ENCODE measurements around the gene HRK. TPM values are rescaled to one million over a fixed set of nuclear protein-coding genes. Genes with fewer than 3 reads are reported as not detected.

HRK gene
- total and polyA plus RNA-seq, 2 of the 8 experiments (the other 6 are each of a cell fraction or from before 2014, with no cell fraction given): 1.6 to 2.7 TPM

DNA sequence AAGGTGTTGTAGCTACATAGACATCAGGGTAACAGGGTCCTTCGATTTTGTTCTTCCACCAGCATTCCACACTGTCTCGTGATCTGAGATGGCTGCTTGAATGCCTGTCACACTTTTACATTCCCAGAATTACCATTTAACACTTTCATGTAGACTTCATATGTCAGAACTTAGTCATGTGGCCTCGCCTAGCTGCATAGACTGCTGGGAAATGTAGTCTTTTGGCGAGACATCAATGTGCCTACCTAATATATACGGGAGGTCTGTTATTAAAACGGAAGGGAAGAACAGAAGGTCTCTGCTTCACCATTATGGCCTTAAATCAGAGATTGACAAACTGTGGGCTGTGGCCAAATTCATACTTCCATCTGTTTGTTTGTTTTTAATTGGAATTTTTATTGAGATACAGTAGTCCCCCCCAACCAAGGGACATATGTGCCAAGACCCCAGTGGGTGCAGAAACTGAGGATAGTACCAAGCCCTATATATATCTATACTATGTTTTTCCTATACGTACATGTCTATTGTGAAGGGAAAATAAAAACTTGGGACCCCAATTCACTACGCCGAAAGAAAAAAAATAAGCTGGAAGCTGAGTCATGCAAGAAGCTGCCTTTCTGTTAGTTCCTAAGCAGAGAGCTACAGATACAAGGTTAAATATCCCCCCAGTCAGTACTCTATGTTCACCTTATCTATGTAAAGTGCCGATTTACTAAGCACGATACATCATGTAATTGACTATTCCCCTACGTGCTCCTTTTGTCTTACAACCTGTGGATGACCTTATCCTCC is 11.3 kb upstream of the HRK start:
- Histone ChIP-seq H2AK5ac (ENCODE audit: low read depth, low read length) (no peak overlapping the region), H2BK20ac (ENCODE audit: low read length) (no peak overlapping the region), H3K79me2 (ENCODE audit: control insufficient read depth in 1 of 2, insufficient read depth in 2 of 2, low read length in 2 of 2) (no peaks in the 10 kb centered on the region), H3K4me1 (replicated peaks in 1 of 4; ENCODE audit: control insufficient read depth in 3 of 4, insufficient read depth in 4 of 4, low read length in 3 of 4) (no peaks in the 10 kb centered on the region), H3K27ac (ENCODE audit: low read depth, low read length) (no peak overlapping the region), H2AFZ (ENCODE audit: low read length) (no peak overlapping the region), H3K23me2 (ENCODE audit: low read depth, low read length) (no peaks in the 10 kb centered on the region), H3K23ac (ENCODE audit: insufficient read length) (no peak overlapping the region), H3K4me2 (ENCODE audit: insufficient read depth in 1 of 2, low read depth in 2 of 2, low read length in 2 of 2) (no peak overlapping the region), H3K56ac (replicated peaks; ENCODE audit: insufficient read length, low read depth, low read length) (no peak overlapping the region), H2BK15ac (ENCODE audit: low read length) (no peak overlapping the region), H2BK12ac (ENCODE audit: low read depth, low read length) (no peak overlapping the region), H3K27me3 (replicated peaks in 1 of 4; ENCODE audit: control insufficient read depth in 3 of 4, extremely low read depth in 1 of 4, insufficient read depth in 3 of 4, low read length in 3 of 4) (no peaks in the 10 kb centered on the region), H3K79me1 (ENCODE audit: low read depth, low read length) (no peaks in the 10 kb centered on the region), H3K14ac (ENCODE audit: insufficient read length) (no peak overlapping the region), H4K5ac (ENCODE audit: insufficient read length, low read depth, low read length) (no peak overlapping the region), H3K4me3 (ENCODE audit: extremely low read depth in 1 of 4, insufficient read depth in 2 of 4, low read depth in 3 of 4, low read length in 4 of 4) (no peak overlapping the region), H3K18ac (ENCODE audit: extremely low read depth, low read length) (no peak overlapping the region), H2BK5ac (ENCODE audit: low read depth, low read length) (no peak overlapping the region), H3K9me3 (ENCODE audit: insufficient read depth in 2 of 2, low read depth in 1 of 2, low read length in 1 of 2) (no peaks in the 10 kb centered on the region; a peak in 1 of 4 replicates), H4K91ac (replicated peaks; ENCODE audit: insufficient read length, low read length) (no peak overlapping the region), H3K9ac (replicated peaks in 1 of 4; ENCODE audit: extremely low read depth in 1 of 4, low read depth in 3 of 4, low read length in 3 of 4) (no peak overlapping the region), H4K8ac (ENCODE audit: extremely low read depth, insufficient read depth, low read length) (no peak overlapping the region), H3K36me3 (ENCODE audit: control insufficient read depth in 2 of 4, insufficient read depth in 4 of 4, low read length in 3 of 4) (no peaks in the 10 kb centered on the region), H4K20me1 (replicated peaks in 1 of 2; ENCODE audit: control insufficient read depth in 1 of 2, insufficient read depth in 2 of 2, low read length in 2 of 2) (no peaks in the 10 kb centered on the region), H2BK120ac (replicated peaks; ENCODE audit: low read depth, low read length) (no peak overlapping the region), H3K4ac (replicated peaks; ENCODE audit: insufficient read length, low read depth, low read length) (no peak overlapping the region)
- 78% methylated on average over 12 of the region's 12 CpGs; no CpG with 5 or more reads in 1 of the 2 experiments for WGBS, 2 experiments (ENCODE audit: extremely low coverage in 1 of 2, insufficient coverage in 1 of 2, insufficient read length in 1 of 2, insufficient replicate concordance in 2 of 2, low coverage in 1 of 2, low lambda C conversion rate in 2 of 2, missing lambda C conversion rate in 1 of 2)
- FAIRE-seq: no peak
- POLR2A ChIA-PET (ENCODE audit: partially characterized antibody): interaction anchor here (0.9 to 1.6 kb wide), 3 partner anchors 12 to 24 kb away, joined by 3 to 4 read pairs (median 4); partner anchors contain the start of gene HRK
- DNase-seq (ENCODE audit: low read depth in 1 of 2, low spot score in 2 of 2): no peak
- CTCF ChIA-PET (ENCODE audit: partially characterized antibody): interaction anchor here (1.6 to 2.5 kb wide), 2 partner anchors 10 to 29 kb away, joined by 3 to 6 read pairs; no protein-coding TSS in a partner anchor
- TF ChIP-seq, protein P1, sequence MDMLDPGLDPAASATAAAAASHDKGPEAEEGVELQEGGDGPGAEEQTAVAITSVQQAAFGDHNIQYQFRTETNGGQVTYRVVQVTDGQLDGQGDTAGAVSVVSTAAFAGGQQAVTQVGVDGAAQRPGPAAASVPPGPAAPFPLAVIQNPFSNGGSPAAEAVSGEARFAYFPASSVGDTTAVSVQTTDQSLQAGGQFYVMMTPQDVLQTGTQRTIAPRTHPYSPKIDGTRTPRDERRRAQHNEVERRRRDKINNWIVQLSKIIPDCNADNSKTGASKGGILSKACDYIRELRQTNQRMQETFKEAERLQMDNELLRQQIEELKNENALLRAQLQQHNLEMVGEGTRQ (IDR thresholded peaks at IDR 0.05; ENCODE audit: low read length): peak; percentile 75
- TF ChIP-seq JUN (IDR thresholded peaks at IDR 0.05; ENCODE audit: low read depth, low read length): no peak
- peak; percentile 70 for TF ChIP-seq SIX5 (IDR thresholded peaks at IDR 0.05; ENCODE audit: low read depth, low read length)
